ENCODE results near the gene SLC39A2.

SLC39A2 gene

GRCh38 chr14:20980906-20981305 lies 18.2 kb upstream of the SLC39A2 start:
- TF ChIP-seq FOXP2 (optimal IDR thresholded peaks at IDR 0.05; ENCODE audit: borderline replicate concordance, extremely low read depth, extremely low read length, insufficient read depth) (no peak), REST (IDR thresholded peaks at IDR 0.05; ENCODE audit: insufficient read depth in 1 of 2, low read depth in 2 of 2, low read length in 2 of 2) (no peak), POLR2AphosphoS5 (IDR thresholded peaks at IDR 0.05; ENCODE audit: low read depth, low read length) (no peak), SIN3A (IDR thresholded peaks at IDR 0.05; ENCODE audit: borderline replicate concordance, insufficient read depth, low read length) (no peak), TAF1 (IDR thresholded peaks at IDR 0.05; ENCODE audit: borderline replicate concordance, insufficient read depth, low read length) (no peak)

GRCh38 chr14:20982646-20983369 lies 16.3 kb upstream of the SLC39A2 start:
- TF ChIP-seq REST (IDR thresholded peaks at IDR 0.05; ENCODE audit: insufficient read depth in 1 of 2, low read depth in 2 of 2, low read length in 2 of 2) (no peak), FOXP2 (optimal IDR thresholded peaks at IDR 0.05; ENCODE audit: borderline replicate concordance, extremely low read depth, extremely low read length, insufficient read depth) (no peak), POLR2AphosphoS5 (IDR thresholded peaks at IDR 0.05; ENCODE audit: low read depth, low read length) (no peak), SIN3A (IDR thresholded peaks at IDR 0.05; ENCODE audit: borderline replicate concordance, insufficient read depth, low read length) (no peak), TAF1 (IDR thresholded peaks at IDR 0.05; ENCODE audit: borderline replicate concordance, insufficient read depth, low read length) (no peak)

GRCh38 chr14:20986811-20987210 lies 12.3 kb upstream of the SLC39A2 start:
- TF ChIP-seq POLR2AphosphoS5 (IDR thresholded peaks at IDR 0.05; ENCODE audit: low read depth, low read length) (no peak), REST (IDR thresholded peaks at IDR 0.05; ENCODE audit: insufficient read depth in 1 of 2, low read depth in 2 of 2, low read length in 2 of 2) (no peak), SIN3A (IDR thresholded peaks at IDR 0.05; ENCODE audit: borderline replicate concordance, insufficient read depth, low read length) (no peak), FOXP2 (optimal IDR thresholded peaks at IDR 0.05; ENCODE audit: borderline replicate concordance, extremely low read depth, extremely low read length, insufficient read depth) (no peak), TAF1 (IDR thresholded peaks at IDR 0.05; ENCODE audit: borderline replicate concordance, insufficient read depth, low read length) (no peak)

DNA sequence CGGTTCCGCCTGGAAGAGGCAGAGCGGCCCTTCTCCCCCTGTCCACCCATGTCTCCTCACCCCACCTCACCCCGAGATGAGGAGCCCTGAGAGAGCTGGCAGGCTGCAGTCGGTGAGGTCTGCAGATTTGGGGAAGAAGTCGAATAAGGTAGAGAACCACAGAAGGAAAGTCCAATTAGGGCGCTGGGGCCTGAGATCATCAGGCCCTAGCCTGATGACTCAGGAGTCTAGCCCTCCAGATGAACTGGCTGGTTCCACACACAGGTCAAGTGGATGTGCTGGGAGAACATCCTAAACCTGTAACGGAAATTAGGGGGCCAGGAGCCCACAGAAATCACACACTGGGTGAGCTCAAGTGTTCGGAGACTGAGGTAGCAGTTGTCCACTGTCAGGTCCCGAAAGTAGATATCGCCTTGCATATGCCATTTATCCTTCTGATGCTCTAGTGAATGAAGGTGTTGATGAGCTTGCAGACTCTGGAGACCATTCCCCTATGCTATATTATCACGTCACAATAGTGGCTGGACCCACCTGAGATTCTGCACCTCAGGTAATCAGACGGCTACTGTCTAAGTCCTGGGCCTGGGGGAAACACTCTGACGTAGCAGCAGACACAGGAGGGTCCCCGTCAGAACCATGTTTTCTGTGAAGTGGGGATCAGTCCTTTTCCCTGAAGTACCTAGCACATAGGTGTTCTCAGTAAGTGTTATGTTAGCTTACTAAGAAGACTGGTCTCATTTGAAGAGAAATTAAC lies 10.2 kb upstream of the SLC39A2 start:
- TF ChIP-seq FOXP2 (optimal IDR thresholded peaks at IDR 0.05; ENCODE audit: borderline replicate concordance, extremely low read depth, extremely low read length, insufficient read depth): no peak
- TF ChIP-seq POLR2AphosphoS5 (IDR thresholded peaks at IDR 0.05; ENCODE audit: low read depth, low read length): no peak
- no peak for TF ChIP-seq REST (IDR thresholded peaks at IDR 0.05; ENCODE audit: insufficient read depth in 1 of 2, low read depth in 2 of 2, low read length in 2 of 2)
- no peak for TF ChIP-seq TAF1 (IDR thresholded peaks at IDR 0.05; ENCODE audit: borderline replicate concordance, insufficient read depth, low read length)
- no peak for TF ChIP-seq SIN3A (IDR thresholded peaks at IDR 0.05; ENCODE audit: borderline replicate concordance, insufficient read depth, low read length)
